ENCODE measurements around the gene YTHDF2. TPM values are rescaled to one million over a fixed set of nuclear protein-coding genes. Genes with fewer than 3 reads are reported as not detected.
"Not testable (repeated sequence)": the region's sequence is repeated elsewhere in the genome, so short reads cannot be mapped to it uniquely, and the experiment has no call there.

Gene YTHDF2
- total RNA-seq, 1 experiment from 2014 or later: 55.0 TPM

DNA sequence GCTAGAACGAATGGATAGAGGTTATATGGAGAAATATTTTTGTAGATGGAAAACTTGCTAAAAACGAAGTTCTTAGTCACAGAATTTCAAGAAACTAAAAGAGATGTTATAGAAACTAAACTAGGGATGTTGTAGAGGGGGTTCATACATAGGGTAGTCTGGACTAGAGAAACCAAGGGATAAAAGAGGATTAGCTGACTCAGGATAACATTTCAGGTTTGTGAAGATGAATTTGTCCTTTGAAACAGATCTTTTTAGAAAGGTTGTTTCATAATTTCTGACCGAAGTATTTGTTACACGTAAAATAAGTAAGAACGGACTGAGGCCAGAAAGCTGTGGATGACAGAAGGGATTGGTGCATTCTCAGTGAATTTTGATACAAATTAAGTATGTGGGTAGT lies 13.6 kb downstream of the YTHDF2 start:
- peaks cover 92% of the 10 kb centered on the region for H4K20me1 ChIP-seq (ENCODE audit: low read length)
- H3K79me2 ChIP-seq (ENCODE audit: low read length): peaks cover 100% of the 10 kb centered on the region
- H3K4me3 ChIP-seq (ENCODE audit: low read length): no peak overlapping the region
- no peak overlapping the region for H2AFZ ChIP-seq (ENCODE audit: low read length)
- H3F3A ChIP-seq (ENCODE audit: low read length, unreplicated experiment): peaks cover 4% of the 10 kb centered on the region
- ChIA-PET POLR2A (ENCODE audit: unreplicated experiment) (no interaction called here), CTCF (no interaction called here)
- DNase-seq: no peak
- no peaks in the 10 kb centered on the region for H3K9me2 ChIP-seq (replicated peaks; ENCODE audit: low read length)
- no TSS peak for BruUV-seq (replicated peaks)
- H3K27ac ChIP-seq (ENCODE audit: low read length): no peak overlapping the region
- intact Hi-C loops (cut with micrococcal nuclease): no loop called here
- peaks cover 30% of the 10 kb centered on the region for H3K36me3 ChIP-seq (ENCODE audit: low read depth, low read length)
- H3K4me2 ChIP-seq (ENCODE audit: low read length): 0 out of 2 replicates have a peak overlapping the region, but pooled peaks have one; percentile 2
- H3K9ac ChIP-seq (ENCODE audit: low read length): no peak overlapping the region
- ATAC-seq: no peak
- H3K27me3 ChIP-seq (ENCODE audit: low read length): no peaks in the 10 kb centered on the region
- H3K9me3 ChIP-seq (ENCODE audit: low read length): no peaks in the 10 kb centered on the region
- H3K4me1 ChIP-seq (ENCODE audit: insufficient read depth, low read length): peaks cover 35% of the 10 kb centered on the region
- TF ChIP-seq EZH2 (IDR thresholded peaks at IDR 0.05; ENCODE audit: low read length, unreplicated experiment) (no peak), EZH2phosphoT487 (IDR thresholded peaks at IDR 0.05; ENCODE audit: borderline replicate concordance, low read length) (no peak)
- TF ChIP-seq, protein P1, sequence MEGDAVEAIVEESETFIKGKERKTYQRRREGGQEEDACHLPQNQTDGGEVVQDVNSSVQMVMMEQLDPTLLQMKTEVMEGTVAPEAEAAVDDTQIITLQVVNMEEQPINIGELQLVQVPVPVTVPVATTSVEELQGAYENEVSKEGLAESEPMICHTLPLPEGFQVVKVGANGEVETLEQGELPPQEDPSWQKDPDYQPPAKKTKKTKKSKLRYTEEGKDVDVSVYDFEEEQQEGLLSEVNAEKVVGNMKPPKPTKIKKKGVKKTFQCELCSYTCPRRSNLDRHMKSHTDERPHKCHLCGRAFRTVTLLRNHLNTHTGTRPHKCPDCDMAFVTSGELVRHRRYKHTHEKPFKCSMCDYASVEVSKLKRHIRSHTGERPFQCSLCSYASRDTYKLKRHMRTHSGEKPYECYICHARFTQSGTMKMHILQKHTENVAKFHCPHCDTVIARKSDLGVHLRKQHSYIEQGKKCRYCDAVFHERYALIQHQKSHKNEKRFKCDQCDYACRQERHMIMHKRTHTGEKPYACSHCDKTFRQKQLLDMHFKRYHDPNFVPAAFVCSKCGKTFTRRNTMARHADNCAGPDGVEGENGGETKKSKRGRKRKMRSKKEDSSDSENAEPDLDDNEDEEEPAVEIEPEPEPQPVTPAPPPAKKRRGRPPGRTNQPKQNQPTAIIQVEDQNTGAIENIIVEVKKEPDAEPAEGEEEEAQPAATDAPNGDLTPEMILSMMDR (conservative IDR thresholded peaks at IDR 0.05; ENCODE audit: low read depth, low read length): no peak

DNA sequence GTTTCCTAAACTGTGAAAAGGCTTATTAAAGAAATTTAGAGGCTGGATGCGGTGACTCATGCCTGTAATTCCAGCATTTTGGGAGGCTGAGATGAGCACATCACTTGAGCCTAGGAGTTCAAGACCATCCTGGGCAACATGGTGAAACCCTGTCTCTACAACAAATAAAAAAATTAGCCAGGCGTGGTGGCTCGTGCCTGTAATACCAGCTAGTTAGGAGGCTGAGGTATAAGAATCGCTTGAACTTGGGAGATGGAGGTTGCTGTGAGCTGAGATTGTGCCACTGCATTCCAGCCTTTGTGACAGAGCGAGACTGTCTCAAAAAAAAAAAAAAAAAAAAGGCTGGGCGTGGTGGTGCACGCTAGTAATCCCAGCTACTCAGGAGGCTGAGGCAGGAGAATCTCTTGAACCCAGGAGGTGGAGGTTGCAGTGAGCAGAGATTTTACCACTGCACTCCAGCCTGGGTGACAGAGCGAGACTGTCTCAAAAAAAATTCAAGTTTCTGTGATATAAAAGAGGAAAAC lies 14.1 kb downstream of the YTHDF2 start:
- H3K9me2 ChIP-seq (replicated peaks; ENCODE audit: low read length); DNase-seq; BruUV-seq (replicated peaks); H3F3A ChIP-seq (ENCODE audit: low read length, unreplicated experiment); H2AFZ ChIP-seq (ENCODE audit: low read length); ATAC-seq; intact Hi-C loops (cut with micrococcal nuclease); H3K9ac ChIP-seq (ENCODE audit: low read length); H3K9me3 ChIP-seq (ENCODE audit: low read length); H3K27me3 ChIP-seq (ENCODE audit: low read length): not testable (repeated sequence)
- Histone ChIP-seq H3K27ac (ENCODE audit: low read length) (peak overlapping the region; percentile 36), H3K36me3 (ENCODE audit: low read depth, low read length) (peaks cover 29% of the 10 kb centered on the region), H3K4me2 (ENCODE audit: low read length) (peak overlapping the region; percentile 25), H4K20me1 (ENCODE audit: low read length) (peaks cover 95% of the 10 kb centered on the region), H3K79me2 (ENCODE audit: low read length) (peaks cover 100% of the 10 kb centered on the region), H3K4me1 (ENCODE audit: insufficient read depth, low read length) (peaks cover 35% of the 10 kb centered on the region), H3K4me3 (ENCODE audit: low read length) (0 out of 2 replicates have a peak overlapping the region, but pooled peaks have one; percentile 19)
- CTCF ChIA-PET: interaction anchor here (0.8 kb wide), 1 partner anchor 14 kb away, joined by 12 read pairs; the partner anchor contains the start of gene YTHDF2
- POLR2A ChIA-PET (ENCODE audit: unreplicated experiment): interaction anchor here (0.7 kb wide), 2 partner anchors 14 to 48 kb away, joined by 3 to 4 read pairs; partner anchors contain the start of gene YTHDF2

DNA sequence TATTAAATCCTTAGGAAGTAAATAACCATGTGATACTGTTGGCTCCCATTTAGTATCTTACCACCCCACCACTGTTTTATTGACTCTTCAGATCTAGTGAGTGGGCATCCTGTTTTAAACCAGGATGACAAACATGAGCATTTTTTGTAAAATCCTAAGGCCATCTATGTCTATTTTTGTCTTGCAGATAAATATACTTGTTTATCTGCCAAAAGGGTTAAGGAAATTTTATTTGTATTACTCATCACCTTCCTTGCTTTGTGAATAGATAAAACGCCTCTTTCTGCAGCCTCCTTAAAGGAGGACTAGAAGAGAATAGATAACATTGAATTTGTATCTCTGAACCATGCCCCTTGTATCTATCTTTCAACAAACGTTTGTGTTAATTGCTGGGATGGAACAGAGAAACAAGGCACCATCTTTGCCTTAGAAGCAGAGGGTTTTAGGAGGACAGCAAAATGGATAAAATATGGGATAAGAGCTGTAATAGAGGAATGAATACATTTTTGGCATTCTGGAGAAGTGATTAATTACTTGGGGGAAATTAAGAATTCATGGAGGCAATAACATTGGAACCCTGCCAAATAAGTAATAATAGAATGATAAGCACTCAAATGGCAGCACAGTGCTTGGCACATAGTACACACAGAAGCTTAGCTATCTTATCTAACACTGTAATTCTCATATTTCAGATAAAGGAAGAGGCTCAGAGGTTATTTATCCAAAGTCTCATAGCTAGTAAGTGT lies 14.7 kb downstream of the YTHDF2 start:
- Histone ChIP-seq H3K9ac (ENCODE audit: low read length) (no peak overlapping the region), H3K4me3 (ENCODE audit: low read length) (0 out of 2 replicates have a peak overlapping the region, but pooled peaks have one; percentile 19), H2AFZ (ENCODE audit: low read length) (no peak overlapping the region), H3K9me2 (replicated peaks; ENCODE audit: low read length) (no peaks in the 10 kb centered on the region), H3F3A (ENCODE audit: low read length, unreplicated experiment) (peaks cover 4% of the 10 kb centered on the region), H3K79me2 (ENCODE audit: low read length) (peaks cover 100% of the 10 kb centered on the region), H3K36me3 (ENCODE audit: low read depth, low read length) (peaks cover 30% of the 10 kb centered on the region), H3K4me2 (ENCODE audit: low read length) (peak overlapping the region; percentile 25), H3K4me1 (ENCODE audit: insufficient read depth, low read length) (peaks cover 35% of the 10 kb centered on the region), H4K20me1 (ENCODE audit: low read length) (peaks cover 95% of the 10 kb centered on the region), H3K27me3 (ENCODE audit: low read length) (no peaks in the 10 kb centered on the region), H3K9me3 (ENCODE audit: low read length) (no peaks in the 10 kb centered on the region), H3K27ac (ENCODE audit: low read length) (peak overlapping the region; percentile 36)
- no peak for TF ChIP-seq EZH2 (IDR thresholded peaks at IDR 0.05; ENCODE audit: low read length, unreplicated experiment)
- ChIA-PET CTCF (interaction anchor here (0.5 to 0.8 kb wide), 3 partner anchors 15 to 314 kb away, joined by 5 to 12 read pairs (median 5); partner anchors contain the start of genes TAF12 and YTHDF2), POLR2A (ENCODE audit: unreplicated experiment) (interaction anchor here (0.7 kb wide), 2 partner anchors 15 to 48 kb away, joined by 3 to 4 read pairs; partner anchors contain the start of gene YTHDF2)
- ATAC-seq: peak; percentile 58
- peak; percentile 75 for DNase-seq
- no TSS peak for BruUV-seq (replicated peaks)
- intact Hi-C loops (cut with micrococcal nuclease): no loop called here

Measured in PC-3 (cell line).